Liver (tissue), 9 donors: ENCODE data around the gene RELCH. TPM values are rescaled to one million over a fixed set of nuclear protein-coding genes. Genes with fewer than 3 reads are reported as not detected.

ENCODE experiments used
- DNase-seq: peaks from one replicate; pipeline ENCODE4 v3.0.0-alpha.2; 2017; ENCODE audit warnings: low spot score
- H3K27ac ChIP-seq, 2 donors: one replicate each; pipeline ENCODE4 v1.7.0; 2013; ENCODE audit warnings: inconsistent platforms in 2 of 2, low read length in 2 of 2, control low read depth in 1 of 2, low read depth in 1 of 2, mild to moderate bottlenecking in 1 of 2
- H3K27me3 ChIP-seq, 4 donors: one replicate each; pipeline versions ENCODE4 v1.6.1 to v1.7.0; 2013; ENCODE audit warnings: low read length in 3 of 4, inconsistent platforms in 1 of 4, mild to moderate bottlenecking in 1 of 4, moderate library complexity in 1 of 4; ENCODE audit not compliant: control insufficient read depth in 4 of 4, insufficient read depth in 4 of 4
- H3K36me3 ChIP-seq, 4 donors: one replicate each; pipeline versions ENCODE4 v1.6.1 to v1.7.0; 2013; ENCODE audit warnings: low read length in 3 of 4, mild to moderate bottlenecking in 3 of 4, low read depth in 1 of 4, moderate library complexity in 1 of 4; ENCODE audit not compliant: control insufficient read depth in 4 of 4, insufficient read depth in 3 of 4
- H3K4me1 ChIP-seq, 4 donors: one replicate each; pipeline versions ENCODE4 v1.6.1 to v1.7.0; 2013; ENCODE audit warnings: low read length in 3 of 4, mild to moderate bottlenecking in 3 of 4, moderate library complexity in 1 of 4; ENCODE audit not compliant: control insufficient read depth in 4 of 4, insufficient read depth in 4 of 4
- H3K4me3 ChIP-seq, 3 donors: one replicate each; pipeline versions ENCODE4 v1.6.1 to v1.7.0; 2013; ENCODE audit warnings: low read length in 3 of 3, control low read depth in 1 of 3, low read depth in 1 of 3, mild to moderate bottlenecking in 1 of 3
- H3K9ac ChIP-seq, 2 donors: one replicate each; pipeline ENCODE4 v1.7.0; 2013; ENCODE audit warnings: low read length in 2 of 2, mild to moderate bottlenecking in 2 of 2, moderate library complexity in 2 of 2, control low read depth in 1 of 2, low read depth in 1 of 2
- H3K9me3 ChIP-seq, 4 donors: one replicate each; pipeline versions ENCODE4 v1.6.1 to v1.7.0; 2013; ENCODE audit warnings: low read length in 3 of 4; ENCODE audit not compliant: control insufficient read depth in 4 of 4
- ATF3 ChIP-seq: IDR thresholded peaks from 2 replicates; pipeline ENCODE4 v1.6.1; 2016; ENCODE audit warnings: antibody characterized with exemption
- CTCF ChIP-seq: fragments of 150-350 bp; IDR thresholded peaks from 2 replicates; pipeline ENCODE4 v1.5.1; 2017; ENCODE audit warnings: improper control_type of control experiment, low read depth, low read length; ENCODE audit not compliant: missing input control
- EGR1 ChIP-seq, 2 donors: IDR thresholded peaks; 2 replicates each; pipeline ENCODE4 v1.6.1; 2016 to 2018; ENCODE audit warnings: antibody characterized with exemption in 2 of 2, low read depth in 2 of 2
- FOXA1 ChIP-seq: IDR thresholded peaks from 2 replicates; pipeline ENCODE4 v1.6.1; 2016; ENCODE audit warnings: antibody characterized with exemption
- GABPA ChIP-seq, 2 donors: IDR thresholded peaks in 1 of 2; conservative IDR thresholded peaks in 1 of 2; 2 replicates each; pipeline ENCODE4 v1.6.1; 2016; ENCODE audit warnings: antibody characterized with exemption in 2 of 2, mild to moderate bottlenecking in 1 of 2, moderate library complexity in 1 of 2
- HNF4A ChIP-seq, 2 donors: conservative IDR thresholded peaks; 2 replicates each; pipeline ENCODE4 v1.6.1; 2016; ENCODE audit warnings: antibody characterized with exemption in 2 of 2, mild to moderate bottlenecking in 2 of 2
- HNF4G ChIP-seq: IDR thresholded peaks from 2 replicates; pipeline ENCODE4 v1.6.1; 2016; ENCODE audit warnings: antibody characterized with exemption
- JUND ChIP-seq, 2 donors: IDR thresholded peaks; 2 replicates each; pipeline ENCODE4 v1.6.1; 2016; ENCODE audit warnings: antibody characterized with exemption in 2 of 2
- NR2F2 ChIP-seq: IDR thresholded peaks from 2 replicates; pipeline ENCODE4 v1.6.1; 2016; ENCODE audit warnings: antibody characterized with exemption
- RAD21 ChIP-seq, 2 donors: IDR thresholded peaks; 2 replicates each; pipeline ENCODE4 v1.6.1; 2016; ENCODE audit warnings: antibody characterized with exemption in 2 of 2, mild to moderate bottlenecking in 2 of 2
- REST ChIP-seq: IDR thresholded peaks from 2 replicates; pipeline ENCODE4 v1.6.1; 2016; ENCODE audit warnings: antibody characterized with exemption, mild to moderate bottlenecking
- RXRA ChIP-seq, 2 donors: IDR thresholded peaks; 2 replicates each; pipeline ENCODE4 v1.6.1; 2017 to 2018; ENCODE audit warnings: antibody characterized with exemption in 2 of 2, mild to moderate bottlenecking in 1 of 2
- SP1 ChIP-seq: IDR thresholded peaks from 2 replicates; pipeline ENCODE4 v1.6.1; 2018; ENCODE audit warnings: antibody characterized with exemption, mild to moderate bottlenecking
- TAF1 ChIP-seq: conservative IDR thresholded peaks from 2 replicates; pipeline ENCODE4 v1.6.1; 2016; ENCODE audit warnings: antibody characterized with exemption, mild to moderate bottlenecking
- ZBTB33 ChIP-seq: IDR thresholded peaks from 2 replicates; pipeline ENCODE4 v1.6.1; 2016; ENCODE audit warnings: antibody characterized with exemption
- WGBS: extraction: QIAGEN DNeasy Blood & Tissue Kit; methylation state at CpG from one replicate; pipeline ENCODE4 v1.1.7; 2013; 5-methylcytosine and 5-hydroxymethylcytosine counted together
- polyA plus RNA-seq, 2 donors: library from polyadenylated mRNA; stranded (reverse) in 1 of 2; unstranded in 1 of 2; fragments of 200-250 nt in 1 of 2; fragments of >200 nt in 1 of 2; fragmentation: Nextera tagmentation in 1 of 2; extraction: Ambion mirVana in 1 of 2; gene quantifications; one replicate each; pipeline versions ENCODE4 v1.2.1 to v1.2.3, GENCODE V29; 2013 to 2015
- total RNA-seq, 2 donors: library from RNA; depleted of rRNA; stranded (reverse); fragments of >200 nt; gene quantifications; one replicate each; pipeline ENCODE4 v1.2.3, GENCODE V29; 2014
- donor health status: healthy.
- donor health status: healthy.
- donor health status: healthy.
- donor health status: healthy.
- donor health status: healthy.

RELCH gene
- total and polyA plus RNA-seq, 4 donors: 4.3 to 21.7 (median 11.0) TPM

- Histone ChIP-seq H3K9me3 (no peaks in the 10 kb centered on the region), H3K4me1 (no peaks in the 10 kb centered on the region), H3K9ac (no peak overlapping the region), H3K27me3 (no peaks in the 10 kb centered on the region), H3K4me3 (no peak overlapping the region), H3K27ac (no peak overlapping the region), H3K36me3 (peaks cover 0 to 34% (median 19%) of the 10 kb centered on the region in 4 donors)
- DNase-seq: no peak
- TF ChIP-seq REST (no peak), GABPA (IDR thresholded peaks at IDR 0.05 in 1 of 2, conservative IDR thresholded peaks at IDR 0.05 in 1 of 2) (no peak), TAF1 (no peak)
- 92% methylated on average over 2 of the region's 2 CpGs for WGBS
These were observed 77.9 kb downstream of the RELCH start for GRCh38 chr18:62264984-62265383.

- H3K9ac ChIP-seq: no peak overlapping the region
- H3K27ac ChIP-seq: no peak overlapping the region
- peaks cover 4 to 11% (median 9%) of the 10 kb centered on the region in 4 donors for H3K36me3 ChIP-seq
- WGBS: 89% methylated on average over 1 of the region's 1 CpG
- no peaks in the 10 kb centered on the region for H3K27me3 ChIP-seq
- DNase-seq: no peak
- H3K4me3 ChIP-seq: no peak overlapping the region
- no peak for TF ChIP-seq EGR1 (IDR thresholded peaks at IDR 0.05; ENCODE audit: low read depth in 2 of 2)
- no peak for TF ChIP-seq SP1
- peaks cover 0 to 1% (median 0%) of the 10 kb centered on the region in 4 donors for H3K4me1 ChIP-seq
- H3K9me3 ChIP-seq: no peaks in the 10 kb centered on the region
These were observed 90.0 kb downstream of the RELCH start for GRCh38 chr18:62277045-62277444.

- Histone ChIP-seq H3K27ac (no peak overlapping the region), H3K36me3 (peaks cover 3 to 12% (median 9%) of the 10 kb centered on the region in 4 donors), H3K27me3 (no peaks in the 10 kb centered on the region), H3K9me3 (no peaks in the 10 kb centered on the region), H3K9ac (no peak overlapping the region), H3K4me1 (peaks cover 0 to 5% (median 1%) of the 10 kb centered on the region in 4 donors), H3K4me3 (no peak overlapping the region)
- no peak for TF ChIP-seq JUND (IDR thresholded peaks at IDR 0.05)
- TF ChIP-seq ATF3: no peak
- no peak for TF ChIP-seq SP1
- no peak for TF ChIP-seq RAD21 (IDR thresholded peaks at IDR 0.05)
- TF ChIP-seq FOXA1: no peak
- no peak for TF ChIP-seq HNF4G
- no peak for TF ChIP-seq HNF4A (conservative IDR thresholded peaks at IDR 0.05)
- no peak for TF ChIP-seq CTCF
- no peak for TF ChIP-seq TAF1
- no peak for TF ChIP-seq RXRA (IDR thresholded peaks at IDR 0.05)
- no peak for TF ChIP-seq ZBTB33
- TF ChIP-seq REST: no peak
- no peak for TF ChIP-seq NR2F2
- WGBS: 80% methylated on average over 5 of the region's 5 CpGs
- no peak for DNase-seq
These were observed 92.5 kb downstream of the RELCH start for GRCh38 chr18:62279561-62279960.
